ENCODE measurements around the gene AFF3. TPM values are rescaled to one million over a fixed set of nuclear protein-coding genes. Genes with fewer than 3 reads are reported as not detected.

Gene AFF3
- total and polyA plus RNA-seq, 2 donors (not counting 1 experiment from before 2014, with no cell fraction given) = 0.50 to 2.5 TPM

GRCh38 chr2:99709229-99709628 is 433.2 kb downstream of the AFF3 start:
- H3K4me3 ChIP-seq (replicated peaks in 1 of 4; ENCODE audit: control extremely low read depth in 1 of 4, insufficient read depth in 1 of 4, low read depth in 3 of 4, low read length in 4 of 4) = no peak overlapping the region
- no peak overlapping the region for H3K9ac ChIP-seq (ENCODE audit: insufficient read depth, low read length)
- H3K27me3 ChIP-seq (ENCODE audit: control insufficient read depth, insufficient read depth, low read length) = no peaks in the 10 kb centered on the region
- no peak overlapping the region for H3K4me2 ChIP-seq (ENCODE audit: extremely low read depth, insufficient read depth, low read length)
- H3K27ac ChIP-seq (ENCODE audit: insufficient read depth, low read length) = no peak overlapping the region
- H2AFZ ChIP-seq (ENCODE audit: low read length) = no peak overlapping the region
- H3K4me1 ChIP-seq (ENCODE audit: control insufficient read depth, extremely low read depth, insufficient read depth, low read length) = no peaks in the 10 kb centered on the region
- no peaks in the 10 kb centered on the region for H3K36me3 ChIP-seq (ENCODE audit: control insufficient read depth, insufficient read depth, low read length)
- no peak for TF ChIP-seq EZH2 (IDR thresholded peaks at IDR 0.05; ENCODE audit: low read length, missing control alignments)
- no peak for TF ChIP-seq CTCF (conservative IDR thresholded peaks at IDR 0.05 in 1 of 2, IDR thresholded peaks at IDR 0.05 in 1 of 2; ENCODE audit: low read depth in 1 of 2, low read length in 2 of 2)
- no peaks in the 10 kb centered on the region for H4K20me1 ChIP-seq (ENCODE audit: control insufficient read depth, extremely low read depth, insufficient read depth, low read length)
- no peaks in the 10 kb centered on the region for H3K9me3 ChIP-seq (ENCODE audit: control insufficient read depth, insufficient read depth, low read depth, low read length)
- DNase-seq (ENCODE audit: low read depth in 2 of 2) = no peak
- no peaks in the 10 kb centered on the region for H3K79me2 ChIP-seq (ENCODE audit: control insufficient read depth, insufficient read depth, low read length)

DNA sequence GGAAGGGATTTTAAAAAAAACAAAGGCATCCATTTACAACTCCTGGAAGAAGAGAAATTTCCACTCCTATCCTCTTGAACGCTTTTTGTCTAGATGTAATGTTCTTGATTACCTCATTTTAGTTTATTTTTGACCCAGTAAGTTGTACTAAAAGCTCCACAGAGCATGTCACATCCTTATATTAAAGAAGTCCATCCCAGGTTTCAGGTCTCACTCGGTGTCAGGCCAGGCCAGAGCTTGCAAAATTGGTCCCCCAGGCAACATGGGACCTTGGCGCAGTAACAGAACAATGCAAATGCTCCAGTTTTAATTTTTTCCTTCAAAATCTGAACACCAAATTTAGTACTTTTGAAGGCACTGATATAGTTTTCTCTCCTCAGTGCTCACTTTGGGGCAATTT is 434.2 kb downstream of the AFF3 start:
- Histone ChIP-seq H3K4me2 (ENCODE audit: extremely low read depth, insufficient read depth, low read length) (no peak overlapping the region), H3K27me3 (ENCODE audit: control insufficient read depth, insufficient read depth, low read length) (no peaks in the 10 kb centered on the region), H3K9me3 (ENCODE audit: control insufficient read depth, insufficient read depth, low read depth, low read length) (no peaks in the 10 kb centered on the region), H3K36me3 (ENCODE audit: control insufficient read depth, insufficient read depth, low read length) (no peaks in the 10 kb centered on the region), H3K27ac (ENCODE audit: insufficient read depth, low read length) (no peak overlapping the region), H3K79me2 (ENCODE audit: control insufficient read depth, insufficient read depth, low read length) (no peaks in the 10 kb centered on the region), H3K4me1 (ENCODE audit: control insufficient read depth, extremely low read depth, insufficient read depth, low read length) (no peaks in the 10 kb centered on the region), H3K9ac (ENCODE audit: insufficient read depth, low read length) (no peak overlapping the region), H4K20me1 (ENCODE audit: control insufficient read depth, extremely low read depth, insufficient read depth, low read length) (no peaks in the 10 kb centered on the region), H3K4me3 (replicated peaks in 1 of 4; ENCODE audit: control extremely low read depth in 1 of 4, insufficient read depth in 1 of 4, low read depth in 3 of 4, low read length in 4 of 4) (no peak overlapping the region), H2AFZ (ENCODE audit: low read length) (no peak overlapping the region)
- TF ChIP-seq EZH2 (IDR thresholded peaks at IDR 0.05; ENCODE audit: low read length, missing control alignments) = no peak
- no peak for TF ChIP-seq CTCF (conservative IDR thresholded peaks at IDR 0.05 in 1 of 2, IDR thresholded peaks at IDR 0.05 in 1 of 2; ENCODE audit: low read depth in 1 of 2, low read length in 2 of 2)
- DNase-seq (ENCODE audit: low read depth in 2 of 2) = no peak

DNA sequence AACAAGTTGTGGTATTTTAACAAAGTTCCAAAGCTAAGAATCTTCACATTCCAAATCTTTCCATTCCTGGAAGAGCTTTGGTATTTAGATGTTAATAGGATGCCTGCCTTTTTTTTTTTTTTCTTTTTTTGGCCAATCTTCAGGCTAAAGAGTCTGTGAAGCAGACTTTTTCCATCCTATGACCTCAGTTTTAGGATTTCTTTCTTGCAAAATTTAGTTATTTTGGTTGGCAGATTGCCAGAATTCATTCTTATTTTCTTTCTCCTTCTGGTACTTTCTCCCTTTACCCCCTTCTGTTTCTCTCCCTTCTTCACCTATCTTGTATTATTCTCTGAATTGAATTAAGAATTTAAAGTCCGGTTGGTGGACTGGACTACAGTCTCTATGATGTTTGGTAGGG is 434.8 kb downstream of the AFF3 start:
- Histone ChIP-seq H3K27ac (ENCODE audit: insufficient read depth, low read length) (no peak overlapping the region), H3K4me3 (replicated peaks in 1 of 4; ENCODE audit: control extremely low read depth in 1 of 4, insufficient read depth in 1 of 4, low read depth in 3 of 4, low read length in 4 of 4) (no peak overlapping the region), H3K79me2 (ENCODE audit: control insufficient read depth, insufficient read depth, low read length) (no peaks in the 10 kb centered on the region), H3K27me3 (ENCODE audit: control insufficient read depth, insufficient read depth, low read length) (no peaks in the 10 kb centered on the region), H3K36me3 (ENCODE audit: control insufficient read depth, insufficient read depth, low read length) (no peaks in the 10 kb centered on the region), H3K4me1 (ENCODE audit: control insufficient read depth, extremely low read depth, insufficient read depth, low read length) (no peaks in the 10 kb centered on the region), H3K9me3 (ENCODE audit: control insufficient read depth, insufficient read depth, low read depth, low read length) (no peaks in the 10 kb centered on the region), H2AFZ (ENCODE audit: low read length) (no peak overlapping the region), H3K9ac (ENCODE audit: insufficient read depth, low read length) (no peak overlapping the region), H4K20me1 (ENCODE audit: control insufficient read depth, extremely low read depth, insufficient read depth, low read length) (no peaks in the 10 kb centered on the region), H3K4me2 (ENCODE audit: extremely low read depth, insufficient read depth, low read length) (no peak overlapping the region)
- TF ChIP-seq EZH2 (IDR thresholded peaks at IDR 0.05; ENCODE audit: low read length, missing control alignments) (no peak), CTCF (conservative IDR thresholded peaks at IDR 0.05 in 1 of 2, IDR thresholded peaks at IDR 0.05 in 1 of 2; ENCODE audit: low read depth in 1 of 2, low read length in 2 of 2) (no peak)
- peak; percentile 65 to 82 for DNase-seq (ENCODE audit: low read depth in 2 of 2)

Data from fibroblast of lung (primary cell).